Measurements from ENCODE around the gene SPATA46.

The SPATA46 gene

DNA sequence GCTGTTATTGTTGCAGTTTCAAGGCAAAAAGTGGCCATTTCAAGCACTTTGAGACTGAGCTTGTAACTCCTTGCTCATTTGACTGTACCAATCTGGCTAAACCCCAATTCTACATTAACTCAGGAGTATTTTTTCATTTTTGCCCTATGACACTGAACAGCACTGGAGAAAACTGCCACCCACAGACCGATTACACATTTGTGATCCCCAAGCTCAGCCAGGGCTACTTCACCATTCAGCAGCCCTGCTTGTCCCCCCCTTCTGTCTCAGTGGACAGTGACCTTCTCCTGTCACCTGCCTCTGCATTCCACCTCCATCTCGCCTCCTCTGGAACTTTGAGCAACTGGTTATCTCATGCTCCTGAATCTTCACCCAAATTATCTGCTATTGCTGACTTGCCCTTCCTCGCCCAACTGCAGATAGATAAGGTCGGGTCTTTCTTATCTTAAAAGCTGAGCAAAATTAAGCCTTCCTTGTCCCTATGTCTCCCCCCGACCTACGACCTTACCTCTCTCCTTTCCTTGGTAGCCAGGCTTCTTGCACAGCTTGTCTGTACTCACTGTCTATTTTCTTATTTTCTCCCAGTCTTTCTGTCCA lies 25.3 kb downstream of the SPATA46 start:
- no peak for DNase-seq

DNA sequence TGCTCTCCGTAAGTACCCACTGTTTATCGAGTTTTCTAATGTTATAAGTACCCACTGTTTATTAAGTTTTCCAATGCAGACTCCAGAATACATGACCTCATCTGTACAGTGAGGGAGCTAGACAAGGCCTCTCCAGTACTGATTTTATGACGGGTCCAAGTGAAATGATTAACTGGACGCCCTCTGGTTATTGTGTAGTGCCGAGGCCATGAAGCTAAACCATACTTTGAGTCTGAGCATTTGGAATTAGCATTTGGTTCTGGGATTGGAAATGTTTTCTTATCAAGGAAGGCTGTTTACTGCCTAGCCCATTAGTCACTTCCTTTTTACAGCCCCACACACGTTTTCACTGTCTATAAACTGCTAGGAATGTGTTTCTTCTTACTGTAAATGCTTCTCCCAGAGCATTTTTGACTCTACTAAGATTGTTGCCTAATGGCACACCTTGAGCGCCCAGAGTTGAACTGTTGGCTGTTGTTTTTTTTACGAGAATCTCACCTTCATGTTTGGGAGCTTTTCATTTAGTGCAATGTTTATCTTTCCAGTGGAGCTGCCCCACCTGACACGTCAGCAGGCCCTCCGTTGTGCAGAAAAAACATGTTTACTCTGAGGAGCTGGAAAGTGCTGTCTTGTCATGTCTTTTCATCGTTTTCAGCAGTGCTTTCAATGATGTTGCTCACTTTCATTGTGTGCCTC lies 26.9 kb downstream of the SPATA46 start:
- DNase-seq: no peak

DNA sequence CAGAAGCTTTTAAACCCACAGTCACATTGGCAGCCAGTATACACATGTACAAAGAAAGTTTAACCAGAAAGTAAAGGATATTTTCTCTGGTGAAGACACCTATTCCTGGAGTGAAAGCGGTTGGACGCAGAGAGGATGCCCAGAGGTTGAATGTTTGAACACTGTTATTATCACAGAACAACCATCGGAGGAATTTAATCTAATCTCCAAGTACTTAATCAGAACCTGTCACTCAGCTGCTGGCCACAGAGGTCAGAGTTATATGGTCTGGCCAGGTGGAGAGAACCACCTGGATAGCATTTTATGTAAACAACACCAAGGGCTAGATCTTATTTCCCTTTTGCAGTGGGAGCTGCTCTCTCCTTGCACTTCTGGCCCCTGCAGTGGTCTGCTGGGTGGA lies 29.4 kb downstream of the SPATA46 start:
- no peak for DNase-seq

DNA sequence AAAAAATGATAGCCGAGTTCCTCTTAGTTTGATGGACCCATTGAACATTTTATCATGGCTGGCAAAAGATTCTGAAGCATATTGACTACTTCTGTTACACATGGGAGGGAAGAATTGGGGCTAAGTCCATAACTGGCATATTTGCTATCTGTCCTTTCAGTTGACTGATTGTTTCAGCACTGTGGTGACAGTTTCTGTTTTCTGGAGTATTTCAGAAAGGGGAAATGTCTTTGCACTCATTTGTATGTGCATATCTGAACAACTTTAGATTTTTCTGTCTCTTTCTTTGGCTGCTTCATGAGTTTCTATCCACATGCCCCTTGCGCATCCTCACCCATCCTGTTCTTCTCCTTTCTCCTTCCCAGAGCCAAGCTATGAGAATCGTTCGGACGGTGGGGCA lies 33.2 kb downstream of the SPATA46 start:
- DNase-seq: no peak

DNA sequence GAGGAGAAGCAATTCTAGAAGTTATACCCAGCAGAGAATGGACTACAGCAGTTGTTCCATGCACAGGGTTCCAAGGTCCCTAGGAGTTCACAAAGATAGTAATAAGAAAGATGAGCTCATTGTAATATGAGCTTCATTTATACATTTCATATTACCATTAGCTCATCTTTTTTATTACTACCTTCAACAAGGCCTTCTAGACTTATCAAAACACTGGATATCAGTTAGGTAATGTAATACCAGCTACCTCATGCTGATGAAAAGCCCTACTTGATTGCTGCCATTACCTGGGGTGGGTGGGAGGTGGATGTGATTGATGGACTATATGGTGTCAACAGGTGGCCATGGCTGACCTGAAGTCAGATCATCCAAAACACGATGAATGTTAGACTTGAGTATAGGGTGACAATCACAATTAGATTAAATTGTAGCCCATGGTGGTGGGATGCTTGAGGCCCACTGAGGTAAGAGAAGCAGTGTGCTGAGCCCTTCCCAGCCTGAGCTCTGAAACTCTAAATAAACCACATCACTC lies 34.1 kb downstream of the SPATA46 start:
- no peak for DNase-seq

DNA sequence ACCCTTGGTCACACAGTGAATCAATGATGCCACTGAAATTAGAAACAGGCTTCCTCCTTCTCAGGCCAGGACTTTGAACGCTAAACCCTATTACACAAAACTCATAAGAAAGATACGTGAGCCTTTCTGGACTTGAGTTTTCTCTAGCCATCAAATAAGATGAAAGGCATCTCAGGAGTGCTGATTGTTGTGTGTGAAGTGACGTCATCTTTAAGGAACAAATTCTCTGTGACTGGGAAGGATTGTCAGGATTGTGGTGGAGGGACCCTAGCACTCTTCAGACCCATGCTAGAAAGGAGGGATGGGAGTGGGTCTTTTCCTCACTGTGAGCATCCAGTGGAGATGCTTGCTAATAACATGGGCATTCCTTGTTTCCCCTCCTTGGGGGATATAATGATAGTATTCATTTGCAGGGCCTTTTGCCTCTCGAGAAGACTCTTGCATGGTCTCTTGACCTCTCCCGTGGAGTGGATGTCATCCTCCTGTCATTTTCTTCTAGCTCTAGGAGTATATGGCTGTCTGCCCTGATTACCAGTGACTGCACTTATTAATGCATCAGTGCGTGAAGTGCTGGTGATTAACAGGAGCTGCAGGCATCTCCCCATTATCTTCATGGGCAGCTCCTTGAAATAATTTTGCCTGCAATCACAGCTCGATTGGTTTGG lies 39.9 kb downstream of the SPATA46 start:
- no peak for DNase-seq

GRCh38 chr1:162335126-162335525 lies 41.5 kb downstream of the SPATA46 start:
- no peak for DNase-seq

- DNase-seq: no peak
These were observed 42.7 kb downstream of the SPATA46 start for GRCh38 chr1:162333991-162334390.

- DNase-seq: no peak
These were observed 46.8 kb downstream of the SPATA46 start for GRCh38 chr1:162329826-162330225.

DNA sequence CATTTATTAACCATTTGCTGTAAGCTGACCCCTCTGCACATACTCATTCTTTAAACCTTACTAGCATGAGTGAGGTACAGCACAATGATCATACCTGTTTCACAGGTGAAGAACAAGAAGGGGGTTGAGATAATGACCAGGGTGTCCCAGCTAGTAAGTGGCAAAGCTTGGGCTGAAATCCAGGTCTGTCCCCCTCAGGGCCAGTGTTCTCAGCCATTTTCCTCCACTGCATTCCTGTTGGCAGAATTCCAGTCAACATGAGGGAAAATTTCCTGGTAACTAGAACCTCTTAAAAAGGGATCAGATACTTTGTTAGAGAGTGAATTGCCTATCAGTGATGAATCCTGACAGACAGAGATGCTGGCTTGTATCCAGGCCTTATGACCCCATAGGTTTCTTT lies 48.1 kb downstream of the SPATA46 start:
- no peak for DNase-seq

- DNase-seq: no peak
These were observed 48.9 kb downstream of the SPATA46 start for GRCh38 chr1:162327788-162328165.

DNA sequence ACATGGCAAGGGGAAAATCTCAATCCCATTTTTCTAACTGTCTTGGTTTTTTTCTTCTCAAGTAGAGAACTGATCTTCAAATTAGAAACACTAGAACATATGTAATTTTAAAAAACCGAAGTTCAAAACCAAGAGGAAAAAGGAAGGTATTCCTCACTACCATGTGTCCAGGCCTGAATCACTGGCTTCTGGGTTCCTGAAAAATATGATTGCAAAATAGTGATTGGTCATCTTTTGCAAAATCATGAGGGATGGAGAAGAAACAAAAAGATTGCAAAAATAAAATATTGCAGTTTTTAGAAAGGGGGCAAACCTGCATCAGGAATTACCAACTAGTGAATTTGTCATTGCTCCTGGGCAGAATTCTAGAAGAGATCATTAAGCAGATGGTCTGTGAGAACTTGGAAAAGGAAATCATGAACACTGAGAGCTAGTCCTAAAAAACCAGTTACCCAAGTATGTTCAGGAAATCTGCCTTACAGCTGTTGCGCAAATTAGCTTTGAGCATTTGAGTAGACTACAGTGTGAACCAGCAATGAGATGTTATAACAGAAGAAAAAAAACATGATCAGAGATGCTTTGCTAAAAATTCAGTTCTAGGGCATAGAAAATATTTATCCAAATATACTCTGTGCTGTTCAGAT lies 49.4 kb downstream of the SPATA46 start:
- no peak for DNase-seq

- no peak for DNase-seq
These were observed 50.1 kb downstream of the SPATA46 start for GRCh38 chr1:162326559-162326958.

- no peak for DNase-seq
These were observed 52.3 kb downstream of the SPATA46 start for GRCh38 chr1:162324396-162324795.
